ENCODE measurements around the gene TSPAN14. TPM values are rescaled to one million over a fixed set of nuclear protein-coding genes. Genes with fewer than 3 reads are reported as not detected.

The TSPAN14 gene
- total RNA-seq, 1 donor from 2014 or later: 126 TPM

GRCh38 chr10:80408242-80409101 lies 45.6 kb upstream of the TSPAN14 start, which contains the start of gene PRXL2A:
PRXL2A (plus strand) TSS chr10:80408551; CDS start chr10:80420468, 11,917 bp downstream.
- peak; percentile 90 for DNase-seq (ENCODE audit: low spot score, unreplicated experiment)
- H3K4me3 Mint-ChIP-seq (ENCODE audit: low read depth): peak within 1 kb of the TSS; percentile 96
- H3K9me3 Mint-ChIP-seq (ENCODE audit: low read depth): no peaks in the 10 kb centered on the region
- H3K27me3 Mint-ChIP-seq: no peaks in the 10 kb centered on the region
- H3K36me3 Mint-ChIP-seq (ENCODE audit: insufficient read depth): peaks cover 2% of the 10 kb centered on the region
- H3K4me1 Mint-ChIP-seq (ENCODE audit: low read depth): peaks cover 40% of the 10 kb centered on the region
- peak within 1 kb of the TSS; percentile 98 for H3K27ac Mint-ChIP-seq
- TF ChIP-seq, protein P1, sequence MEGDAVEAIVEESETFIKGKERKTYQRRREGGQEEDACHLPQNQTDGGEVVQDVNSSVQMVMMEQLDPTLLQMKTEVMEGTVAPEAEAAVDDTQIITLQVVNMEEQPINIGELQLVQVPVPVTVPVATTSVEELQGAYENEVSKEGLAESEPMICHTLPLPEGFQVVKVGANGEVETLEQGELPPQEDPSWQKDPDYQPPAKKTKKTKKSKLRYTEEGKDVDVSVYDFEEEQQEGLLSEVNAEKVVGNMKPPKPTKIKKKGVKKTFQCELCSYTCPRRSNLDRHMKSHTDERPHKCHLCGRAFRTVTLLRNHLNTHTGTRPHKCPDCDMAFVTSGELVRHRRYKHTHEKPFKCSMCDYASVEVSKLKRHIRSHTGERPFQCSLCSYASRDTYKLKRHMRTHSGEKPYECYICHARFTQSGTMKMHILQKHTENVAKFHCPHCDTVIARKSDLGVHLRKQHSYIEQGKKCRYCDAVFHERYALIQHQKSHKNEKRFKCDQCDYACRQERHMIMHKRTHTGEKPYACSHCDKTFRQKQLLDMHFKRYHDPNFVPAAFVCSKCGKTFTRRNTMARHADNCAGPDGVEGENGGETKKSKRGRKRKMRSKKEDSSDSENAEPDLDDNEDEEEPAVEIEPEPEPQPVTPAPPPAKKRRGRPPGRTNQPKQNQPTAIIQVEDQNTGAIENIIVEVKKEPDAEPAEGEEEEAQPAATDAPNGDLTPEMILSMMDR (IDR thresholded peaks at IDR 0.05; ENCODE audit: unreplicated experiment): no peak

DNA sequence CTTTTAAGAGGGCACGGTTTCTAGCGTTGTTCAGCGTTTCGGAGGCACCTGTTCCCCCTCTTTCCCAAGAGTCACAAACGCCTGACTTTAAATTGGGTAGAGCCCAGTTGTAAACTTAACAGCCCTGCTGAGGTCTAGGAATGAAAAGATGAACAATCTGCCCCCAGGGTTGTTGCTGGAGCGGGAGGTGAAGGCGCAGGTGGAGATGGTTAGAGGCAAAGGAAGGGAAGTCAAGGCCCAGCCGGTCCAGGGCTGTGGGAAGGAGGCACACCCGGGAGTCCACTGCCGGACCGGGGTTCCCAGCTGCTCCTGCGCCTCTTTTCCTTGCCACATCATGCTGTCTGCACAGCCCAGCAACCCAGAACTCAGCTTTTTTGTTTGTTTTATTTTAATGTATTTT lies 45.0 kb upstream of the TSPAN14 start:
- Mint-ChIP-seq H3K4me3 (ENCODE audit: low read depth) (peak overlapping the region; percentile 96), H3K27me3 (no peaks in the 10 kb centered on the region), H3K27ac (peak overlapping the region; percentile 91), H3K9me3 (ENCODE audit: low read depth) (no peaks in the 10 kb centered on the region), H3K4me1 (ENCODE audit: low read depth) (peaks cover 46% of the 10 kb centered on the region), H3K36me3 (ENCODE audit: insufficient read depth) (peaks cover 2% of the 10 kb centered on the region)
- TF ChIP-seq, protein P1 (IDR thresholded peaks at IDR 0.05; ENCODE audit: unreplicated experiment): no peak
- no peak for DNase-seq (ENCODE audit: low spot score, unreplicated experiment)

- no peaks in the 10 kb centered on the region for H3K9me3 Mint-ChIP-seq (ENCODE audit: low read depth)
- H3K27me3 Mint-ChIP-seq: no peaks in the 10 kb centered on the region
- peaks cover 2% of the 10 kb centered on the region for H3K36me3 Mint-ChIP-seq (ENCODE audit: insufficient read depth)
- TF ChIP-seq, protein P1 (IDR thresholded peaks at IDR 0.05; ENCODE audit: unreplicated experiment): no peak
- no peak for DNase-seq (ENCODE audit: low spot score, unreplicated experiment)
- peak overlapping the region; percentile 96 for H3K4me3 Mint-ChIP-seq (ENCODE audit: low read depth)
- H3K4me1 Mint-ChIP-seq (ENCODE audit: low read depth): peaks cover 56% of the 10 kb centered on the region
- H3K27ac Mint-ChIP-seq: no peak overlapping the region
Measured at GRCh38 chr10:80410122-80410521, 44.0 kb upstream of the TSPAN14 start.

GRCh38 chr10:80410578-80411145 lies 43.4 kb upstream of the TSPAN14 start:
- H3K27me3 Mint-ChIP-seq: no peaks in the 10 kb centered on the region
- no peak for DNase-seq (ENCODE audit: low spot score, unreplicated experiment)
- H3K27ac Mint-ChIP-seq: no peak overlapping the region

GRCh38 chr10:80411267-80411668 lies 42.8 kb upstream of the TSPAN14 start:
- Mint-ChIP-seq H3K27ac (no peak overlapping the region), H3K36me3 (ENCODE audit: insufficient read depth) (peaks cover 5% of the 10 kb centered on the region), H3K4me3 (ENCODE audit: low read depth) (no peak overlapping the region), H3K4me1 (ENCODE audit: low read depth) (peaks cover 67% of the 10 kb centered on the region), H3K27me3 (no peaks in the 10 kb centered on the region), H3K9me3 (ENCODE audit: low read depth) (no peaks in the 10 kb centered on the region)
- TF ChIP-seq, protein P1 (IDR thresholded peaks at IDR 0.05; ENCODE audit: unreplicated experiment): no peak
- DNase-seq (ENCODE audit: low spot score, unreplicated experiment): no peak

More at GRCh38 chr10:80410578-80411145, 43.4 kb upstream of the TSPAN14 start:
- peaks cover 60% of the 10 kb centered on the region for H3K4me1 Mint-ChIP-seq (ENCODE audit: low read depth)
- H3K36me3 Mint-ChIP-seq (ENCODE audit: insufficient read depth): peaks cover 5% of the 10 kb centered on the region
- peak overlapping the region; percentile 53 for H3K4me3 Mint-ChIP-seq (ENCODE audit: low read depth)
- TF ChIP-seq, protein P1 (IDR thresholded peaks at IDR 0.05; ENCODE audit: unreplicated experiment): no peak
- H3K9me3 Mint-ChIP-seq (ENCODE audit: low read depth): no peaks in the 10 kb centered on the region
